Measurements from ENCODE around the gene DHRS9.

The DHRS9 gene

DNA sequence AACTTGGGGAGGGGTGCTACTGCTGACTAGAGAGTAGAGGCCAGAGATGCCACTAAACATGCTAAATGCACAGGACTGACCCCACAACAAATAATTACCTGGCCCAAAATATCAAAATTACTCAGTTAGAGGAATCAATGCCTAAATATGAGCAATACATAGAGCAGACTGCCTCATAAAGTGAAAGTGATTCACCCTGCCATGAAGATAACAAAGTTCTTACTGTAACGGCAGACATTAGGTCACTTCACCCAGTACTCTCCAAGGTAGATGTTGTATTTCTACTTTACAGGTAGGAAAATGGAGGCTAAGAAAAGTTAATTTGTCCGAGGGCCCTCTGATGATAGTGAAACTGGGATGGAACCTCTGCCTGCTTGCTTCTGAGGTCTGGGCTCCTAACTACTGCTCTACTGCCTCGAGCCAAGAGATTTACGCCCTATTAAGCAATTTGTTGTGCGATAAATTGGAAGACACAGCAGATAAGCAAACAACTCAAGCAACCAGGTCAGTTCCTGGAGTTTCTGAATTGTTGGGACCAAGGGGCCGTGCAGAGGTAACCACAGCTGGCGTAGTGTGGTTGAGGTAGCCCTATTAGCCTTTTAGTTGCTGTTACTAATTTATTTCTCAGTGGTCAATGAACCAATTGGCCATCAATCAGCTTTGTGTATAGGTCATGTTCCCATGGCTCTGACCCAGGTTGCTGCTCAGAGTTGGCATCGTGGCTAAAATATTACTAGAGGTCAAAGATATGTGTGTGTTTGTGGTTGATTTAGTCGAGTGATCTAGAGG, 4.8 kb downstream of the DHRS9 start:
- no peak overlapping the region for H3K4me3 ChIP-seq (ENCODE audit: low read length)
- TF ChIP-seq, protein P1, sequence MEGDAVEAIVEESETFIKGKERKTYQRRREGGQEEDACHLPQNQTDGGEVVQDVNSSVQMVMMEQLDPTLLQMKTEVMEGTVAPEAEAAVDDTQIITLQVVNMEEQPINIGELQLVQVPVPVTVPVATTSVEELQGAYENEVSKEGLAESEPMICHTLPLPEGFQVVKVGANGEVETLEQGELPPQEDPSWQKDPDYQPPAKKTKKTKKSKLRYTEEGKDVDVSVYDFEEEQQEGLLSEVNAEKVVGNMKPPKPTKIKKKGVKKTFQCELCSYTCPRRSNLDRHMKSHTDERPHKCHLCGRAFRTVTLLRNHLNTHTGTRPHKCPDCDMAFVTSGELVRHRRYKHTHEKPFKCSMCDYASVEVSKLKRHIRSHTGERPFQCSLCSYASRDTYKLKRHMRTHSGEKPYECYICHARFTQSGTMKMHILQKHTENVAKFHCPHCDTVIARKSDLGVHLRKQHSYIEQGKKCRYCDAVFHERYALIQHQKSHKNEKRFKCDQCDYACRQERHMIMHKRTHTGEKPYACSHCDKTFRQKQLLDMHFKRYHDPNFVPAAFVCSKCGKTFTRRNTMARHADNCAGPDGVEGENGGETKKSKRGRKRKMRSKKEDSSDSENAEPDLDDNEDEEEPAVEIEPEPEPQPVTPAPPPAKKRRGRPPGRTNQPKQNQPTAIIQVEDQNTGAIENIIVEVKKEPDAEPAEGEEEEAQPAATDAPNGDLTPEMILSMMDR (conservative IDR thresholded peaks at IDR 0.05; ENCODE audit: low read depth, low read length): no peak
- DNase-seq (ENCODE audit: low read depth): no peak

DNA sequence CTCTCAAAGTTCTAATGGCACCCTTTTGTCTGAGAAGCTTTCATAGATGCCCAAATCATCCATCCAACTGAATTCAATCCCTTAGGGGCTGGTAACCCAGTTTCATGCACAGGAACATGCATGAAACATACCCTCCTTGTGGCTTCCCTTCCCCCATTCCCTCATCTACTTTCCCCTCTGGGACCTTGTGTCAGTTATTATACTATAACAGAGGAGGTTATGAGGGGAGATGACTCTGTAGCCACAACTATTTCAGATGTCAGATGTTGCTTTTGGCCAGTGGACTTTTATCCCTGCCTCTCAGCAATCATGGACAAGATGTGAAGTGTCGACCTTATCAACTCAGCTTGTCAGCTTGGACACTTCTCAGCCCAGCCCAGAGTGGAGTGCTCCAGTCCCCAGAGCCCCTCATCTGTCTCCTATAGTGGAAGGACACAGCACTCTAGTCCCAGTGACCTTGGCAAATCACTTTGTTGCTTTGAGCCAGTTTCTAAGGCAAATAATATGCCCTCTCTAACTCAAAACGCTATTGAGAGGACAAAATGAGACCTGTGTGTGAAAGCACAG, 8.4 kb downstream of the DHRS9 start:
- DNase-seq (ENCODE audit: low read depth): no peak
- H3K4me3 ChIP-seq (ENCODE audit: low read length): no peak overlapping the region
- TF ChIP-seq, protein P1 (conservative IDR thresholded peaks at IDR 0.05; ENCODE audit: low read depth, low read length): no peak

DNA sequence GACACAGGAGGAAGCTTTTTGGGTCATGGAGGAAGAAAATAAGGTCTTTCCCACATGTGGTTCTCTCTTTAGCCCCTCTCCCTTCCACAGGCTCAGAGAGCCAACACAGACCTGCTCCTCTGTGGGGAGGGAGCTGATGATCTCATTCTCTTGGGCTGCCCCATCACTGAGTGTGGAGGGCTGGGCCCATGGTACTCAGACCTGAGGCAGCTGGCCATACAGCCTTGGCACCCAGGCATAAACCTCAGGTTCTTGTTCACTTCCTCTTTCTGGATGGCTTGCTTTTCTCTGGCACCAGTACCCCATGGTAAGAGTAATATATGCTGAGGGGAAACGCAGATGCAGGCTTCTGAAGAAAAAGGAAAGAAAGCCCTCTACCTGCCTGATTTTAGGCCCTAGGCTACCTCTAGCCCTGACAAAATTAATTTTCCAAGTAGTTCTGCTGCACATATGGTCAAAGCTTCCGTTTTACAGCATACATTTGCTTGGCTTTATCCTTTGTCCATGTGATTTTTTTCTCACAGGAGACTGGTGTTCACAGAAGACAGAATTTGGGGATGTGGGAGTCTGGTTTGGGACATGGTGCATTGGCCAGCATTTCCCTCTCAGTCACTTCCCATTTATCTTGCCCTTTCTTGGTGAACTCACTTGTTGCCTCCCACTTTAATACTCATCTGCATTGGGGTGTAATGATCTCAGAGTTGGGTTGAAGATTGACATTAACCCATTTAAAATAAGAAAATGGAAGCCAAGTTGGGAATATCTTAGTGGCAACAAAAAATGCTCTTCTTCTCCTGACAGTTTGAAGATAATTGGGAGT, 11.1 kb downstream of the DHRS9 start:
- TF ChIP-seq, protein P1 (conservative IDR thresholded peaks at IDR 0.05; ENCODE audit: low read depth, low read length): no peak
- H3K4me3 ChIP-seq (ENCODE audit: low read length): no peak overlapping the region
- no peak for DNase-seq (ENCODE audit: low read depth)

DNA sequence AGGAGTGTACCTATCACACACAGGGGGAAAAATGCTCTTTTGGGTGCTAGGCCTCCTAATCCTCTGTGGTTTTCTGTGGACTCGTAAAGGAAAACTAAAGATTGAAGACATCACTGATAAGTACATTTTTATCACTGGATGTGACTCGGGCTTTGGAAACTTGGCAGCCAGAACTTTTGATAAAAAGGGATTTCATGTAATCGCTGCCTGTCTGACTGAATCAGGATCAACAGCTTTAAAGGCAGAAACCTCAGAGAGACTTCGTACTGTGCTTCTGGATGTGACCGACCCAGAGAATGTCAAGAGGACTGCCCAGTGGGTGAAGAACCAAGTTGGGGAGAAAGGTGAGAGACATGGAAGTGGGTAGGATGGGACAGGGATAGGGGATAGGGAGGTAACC, 12.2 kb downstream of the DHRS9 start:
- TF ChIP-seq, protein P1 (conservative IDR thresholded peaks at IDR 0.05; ENCODE audit: low read depth, low read length): no peak
- peak; percentile 66 for DNase-seq (ENCODE audit: low read depth)
- no peak overlapping the region for H3K4me3 ChIP-seq (ENCODE audit: low read length)

DNA sequence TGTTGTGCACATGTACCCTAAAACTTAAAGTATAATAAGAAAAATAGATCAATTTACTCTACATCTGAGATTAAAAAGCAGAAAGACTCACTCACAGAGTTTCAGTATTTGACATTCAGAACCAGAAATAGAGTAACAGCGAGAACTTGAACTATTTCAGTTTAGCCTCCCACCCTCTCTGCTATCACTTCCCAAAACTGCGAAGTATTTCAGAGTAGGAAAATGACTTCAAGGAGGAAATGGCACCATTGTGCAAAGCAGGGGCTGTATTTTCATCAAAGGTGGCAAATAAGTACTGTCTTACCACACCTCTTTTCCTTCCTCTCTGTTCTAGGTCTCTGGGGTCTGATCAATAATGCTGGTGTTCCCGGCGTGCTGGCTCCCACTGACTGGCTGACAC, 13.6 kb downstream of the DHRS9 start:
- no peak overlapping the region for H3K4me3 ChIP-seq (ENCODE audit: low read length)
- TF ChIP-seq, protein P1 (conservative IDR thresholded peaks at IDR 0.05; ENCODE audit: low read depth, low read length): no peak
- DNase-seq (ENCODE audit: low read depth): no peak

DNA sequence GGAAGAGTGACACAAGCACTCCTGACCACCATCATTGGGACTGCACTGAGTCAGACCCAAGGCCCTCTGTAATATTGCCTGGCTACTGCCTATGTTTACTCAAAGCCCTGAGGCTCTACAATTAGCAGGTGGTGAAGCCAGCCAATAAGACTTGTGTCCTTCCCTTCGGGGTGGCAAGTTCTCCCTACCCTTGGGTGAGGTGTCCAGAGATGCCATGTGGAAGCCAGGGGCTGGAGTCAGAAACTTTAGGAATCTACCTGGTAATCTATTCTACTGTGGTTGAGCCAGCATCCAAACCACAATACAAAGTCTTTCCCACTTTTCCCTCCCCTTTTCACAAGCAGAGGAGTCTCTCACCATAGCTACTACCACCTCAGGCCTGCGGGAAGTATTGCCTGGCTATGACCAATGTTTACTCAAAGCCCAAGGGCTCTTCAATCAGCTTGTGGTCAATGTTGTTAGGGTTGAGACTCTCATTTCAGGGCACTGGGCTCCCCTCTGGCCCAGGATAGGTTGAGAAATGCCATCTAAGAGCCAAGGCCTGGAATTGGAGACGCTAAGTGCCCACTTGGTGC, 17.6 kb downstream of the DHRS9 start:
- H3K4me3 ChIP-seq (ENCODE audit: low read length): no peak overlapping the region
- TF ChIP-seq, protein P1 (conservative IDR thresholded peaks at IDR 0.05; ENCODE audit: low read depth, low read length): no peak
- DNase-seq (ENCODE audit: low read depth): no peak
